ENCODE measurements around the gene DDX41. TPM values are rescaled to one million over a fixed set of nuclear protein-coding genes. Genes with fewer than 3 reads are reported as not detected.
"Not testable (repeated sequence)": the region's sequence is repeated elsewhere in the genome, so short reads cannot be mapped to it uniquely, and the experiment has no call there.

DDX41 gene
- total RNA-seq (2014; rRNA removed; shearing (Covaris generic)) = 96.5 and 106 TPM in 2 replicates

- Histone ChIP-seq H3K4me3 (ENCODE audit: insufficient read depth, low read depth, low read length) (peak within 1 kb of the TSS; percentile 100), H3K36me3 (replicated peaks; ENCODE audit: control insufficient read depth, insufficient read depth, low read length) (peaks cover 50% of the 10 kb centered on the region), H3K27me3 (ENCODE audit: control insufficient read depth, insufficient read depth, low read length) (no peaks in the 10 kb centered on the region)
- peak; percentile 99 for DNase-seq
These were observed at the start of gene DDX41 for GRCh38 chr5:177516601-177517568. Gene DDX41, minus strand, starts transcription at chr5:177516961. Its CDS starts 16 bp downstream, at chr5:177516945.

- no peaks in the 10 kb centered on the region for H3K36me3 ChIP-seq (replicated peaks; ENCODE audit: control insufficient read depth, insufficient read depth, low read length)
- no peak overlapping the region for H3K4me3 ChIP-seq (ENCODE audit: insufficient read depth, low read depth, low read length)
- no peaks in the 10 kb centered on the region; the same call in 1 of the 2 replicates for H3K27me3 ChIP-seq (ENCODE audit: control insufficient read depth, insufficient read depth, low read length)
These were observed 48.3 kb upstream of the DDX41 start for GRCh38 chr5:177565046-177565445.

GRCh38 chr5:177559446-177559941, 42.7 kb upstream of the DDX41 start:
- DNase-seq; H3K27me3 ChIP-seq (ENCODE audit: control insufficient read depth, insufficient read depth, low read length); H3K36me3 ChIP-seq (replicated peaks; ENCODE audit: control insufficient read depth, insufficient read depth, low read length); H3K4me3 ChIP-seq (ENCODE audit: insufficient read depth, low read depth, low read length): not testable (repeated sequence)

More at GRCh38 chr5:177565046-177565445, 48.3 kb upstream of the DDX41 start:
- no peak for DNase-seq

- H3K4me3 ChIP-seq (ENCODE audit: insufficient read depth, low read depth, low read length) = no peak overlapping the region
These were observed 41.0 kb upstream of the DDX41 start for GRCh38 chr5:177557796-177558195.

GRCh38 chr5:177557041-177557647, 40.4 kb upstream of the DDX41 start:
- peaks cover 6% of the 10 kb centered on the region for H3K36me3 ChIP-seq (replicated peaks; ENCODE audit: control insufficient read depth, insufficient read depth, low read length)
- DNase-seq = no peak
- no peak overlapping the region for H3K4me3 ChIP-seq (ENCODE audit: insufficient read depth, low read depth, low read length)
- no peaks in the 10 kb centered on the region for H3K27me3 ChIP-seq (ENCODE audit: control insufficient read depth, insufficient read depth, low read length)

More at GRCh38 chr5:177557796-177558195, 41.0 kb upstream of the DDX41 start:
- no peak for DNase-seq
- no peaks in the 10 kb centered on the region for H3K27me3 ChIP-seq (ENCODE audit: control insufficient read depth, insufficient read depth, low read length)
- H3K36me3 ChIP-seq (replicated peaks; ENCODE audit: control insufficient read depth, insufficient read depth, low read length) = peaks cover 2% of the 10 kb centered on the region; the same call in 1 of the 2 replicates

- H3K27me3 ChIP-seq (ENCODE audit: control insufficient read depth, insufficient read depth, low read length) = no peaks in the 10 kb centered on the region
- peaks cover 14% of the 10 kb centered on the region for H3K36me3 ChIP-seq (replicated peaks; ENCODE audit: control insufficient read depth, insufficient read depth, low read length)
- no peak overlapping the region for H3K4me3 ChIP-seq (ENCODE audit: insufficient read depth, low read depth, low read length)
- DNase-seq = no peak
These were observed 38.9 kb upstream of the DDX41 start for GRCh38 chr5:177555665-177556064.

- no peak for DNase-seq
- no peaks in the 10 kb centered on the region for H3K27me3 ChIP-seq (ENCODE audit: control insufficient read depth, insufficient read depth, low read length)
- peaks cover 16% of the 10 kb centered on the region for H3K36me3 ChIP-seq (replicated peaks; ENCODE audit: control insufficient read depth, insufficient read depth, low read length)
- no peak overlapping the region for H3K4me3 ChIP-seq (ENCODE audit: insufficient read depth, low read depth, low read length)
These were observed 38.5 kb upstream of the DDX41 start for GRCh38 chr5:177555228-177555627.

GRCh38 chr5:177554474-177555111, 37.8 kb upstream of the DDX41 start, which contains the start of gene FAM193B:
Gene FAM193B, minus strand, starts transcription at chr5:177554563. Its CDS starts 105 bp downstream, at chr5:177554458.
- H3K27me3 ChIP-seq (ENCODE audit: control insufficient read depth, insufficient read depth, low read length) = no peaks in the 10 kb centered on the region
- H3K36me3 ChIP-seq (replicated peaks; ENCODE audit: control insufficient read depth, insufficient read depth, low read length) = peaks cover 16% of the 10 kb centered on the region
- DNase-seq = peak; percentile 99
- H3K4me3 ChIP-seq (ENCODE audit: insufficient read depth, low read depth, low read length) = peak within 1 kb of the TSS; percentile 95

GRCh38 chr5:177553671-177554429, 37.1 kb upstream of the DDX41 start:
- Histone ChIP-seq H3K36me3 (replicated peaks; ENCODE audit: control insufficient read depth, insufficient read depth, low read length) (peaks cover 16% of the 10 kb centered on the region), H3K4me3 (ENCODE audit: insufficient read depth, low read depth, low read length) (peak overlapping the region; percentile 95), H3K27me3 (ENCODE audit: control insufficient read depth, insufficient read depth, low read length) (no peaks in the 10 kb centered on the region)
- peak; percentile 88 for DNase-seq

GRCh38 chr5:177552839-177553455, 36.2 kb upstream of the DDX41 start:
- DNase-seq = peak; percentile 69
- peaks cover 16% of the 10 kb centered on the region for H3K36me3 ChIP-seq (replicated peaks; ENCODE audit: control insufficient read depth, insufficient read depth, low read length)
- peak overlapping the region; percentile 95 for H3K4me3 ChIP-seq (ENCODE audit: insufficient read depth, low read depth, low read length)
- no peaks in the 10 kb centered on the region for H3K27me3 ChIP-seq (ENCODE audit: control insufficient read depth, insufficient read depth, low read length)

- no peaks in the 10 kb centered on the region for H3K27me3 ChIP-seq (ENCODE audit: control insufficient read depth, insufficient read depth, low read length)
- DNase-seq = no peak
- H3K4me3 ChIP-seq (ENCODE audit: insufficient read depth, low read depth, low read length) = no peak overlapping the region
- H3K36me3 ChIP-seq (replicated peaks; ENCODE audit: control insufficient read depth, insufficient read depth, low read length) = peaks cover 17% of the 10 kb centered on the region
These were observed 33.4 kb upstream of the DDX41 start for GRCh38 chr5:177550122-177550521.

GRCh38 chr5:177548495-177548894, 31.7 kb upstream of the DDX41 start:
- peaks cover 17% of the 10 kb centered on the region for H3K36me3 ChIP-seq (replicated peaks; ENCODE audit: control insufficient read depth, insufficient read depth, low read length)
- no peaks in the 10 kb centered on the region for H3K27me3 ChIP-seq (ENCODE audit: control insufficient read depth, insufficient read depth, low read length)
- no peak for DNase-seq

GRCh38 chr5:177547736-177548135, 31.0 kb upstream of the DDX41 start:
- DNase-seq = no peak
- H3K27me3 ChIP-seq (ENCODE audit: control insufficient read depth, insufficient read depth, low read length) = no peaks in the 10 kb centered on the region
- H3K4me3 ChIP-seq (ENCODE audit: insufficient read depth, low read depth, low read length) = no peak overlapping the region
- H3K36me3 ChIP-seq (replicated peaks; ENCODE audit: control insufficient read depth, insufficient read depth, low read length) = peaks cover 15% of the 10 kb centered on the region

More at GRCh38 chr5:177548495-177548894, 31.7 kb upstream of the DDX41 start:
- no peak overlapping the region for H3K4me3 ChIP-seq (ENCODE audit: insufficient read depth, low read depth, low read length)
